NCI-H1105 treated with DMSO at 0.1 percent for 48 hours (cell line): ENCODE measurements around the gene ITFG1.
"Not testable (repeated sequence)": the region's sequence is repeated elsewhere in the genome, so short reads cannot be mapped to it uniquely, and the experiment has no call there.

Experiments used
- DNase-seq: peaks from one replicate; lab custom pipeline; 2025; lab: John Stamatoyannopoulos, UW

The ITFG1 gene

GRCh38 chr16:47413041-47413440 is 47.8 kb downstream of the ITFG1 start:
- DNase-seq: no peak

GRCh38 chr16:47408491-47408890 is 52.4 kb downstream of the ITFG1 start:
- DNase-seq: no peak

DNA sequence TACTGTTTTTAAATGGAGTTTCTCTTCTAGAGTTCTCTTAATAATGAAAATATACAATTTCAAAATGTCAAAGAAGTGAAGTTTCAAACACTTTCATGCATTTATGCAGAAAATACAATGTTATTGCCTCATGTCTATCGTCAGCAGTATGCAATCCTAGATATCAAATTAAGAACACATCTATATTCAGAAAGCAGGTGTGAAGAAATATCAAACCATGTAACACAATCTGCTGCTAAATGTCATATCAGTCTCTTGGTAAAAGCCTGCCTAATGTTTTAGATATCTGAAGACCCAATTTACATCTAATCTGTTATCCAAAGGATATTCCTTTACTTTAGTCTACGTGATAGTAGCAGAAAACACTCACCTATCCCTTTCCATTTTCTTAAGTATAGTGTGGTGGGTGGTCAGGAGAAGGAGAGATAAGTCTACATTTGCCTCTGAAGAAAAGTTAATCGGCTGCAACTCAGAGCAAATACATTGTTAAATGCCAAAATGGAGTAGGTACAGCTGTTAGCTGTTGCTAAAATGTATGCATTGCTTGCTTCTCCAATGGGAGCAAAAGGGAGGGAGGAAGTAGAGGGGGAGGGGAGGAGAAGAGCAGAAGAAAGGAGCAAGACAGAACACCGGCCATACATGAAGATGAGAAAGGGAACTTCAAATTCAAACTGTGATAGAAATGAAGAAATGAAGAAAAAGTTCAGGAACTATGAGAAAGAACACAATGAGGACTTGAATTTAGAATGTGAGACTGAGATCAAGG is 64.9 kb downstream of the ITFG1 start:
- DNase-seq: no peak

- no peak for DNase-seq
These were observed 68.8 kb downstream of the ITFG1 start for GRCh38 chr16:47392081-47392480.

DNA sequence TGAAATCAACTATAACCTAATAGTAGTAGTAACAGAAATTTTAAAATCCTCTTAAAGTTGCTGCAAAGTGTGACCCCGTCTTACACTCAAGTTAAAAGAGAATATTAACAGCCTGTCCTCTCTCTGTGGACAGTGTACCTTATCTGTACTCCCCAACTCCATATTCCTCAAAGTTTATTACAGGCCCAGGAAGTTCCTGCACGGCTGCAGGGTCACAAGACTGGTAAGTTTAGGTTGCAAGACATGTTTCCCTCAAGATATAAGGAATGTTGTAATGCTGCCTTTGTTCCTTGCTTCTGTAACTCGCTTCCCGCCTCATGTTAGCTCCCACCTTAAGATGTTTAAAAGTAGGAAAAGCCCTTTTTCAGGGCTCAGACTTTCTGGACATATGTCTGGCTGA is 72.2 kb downstream of the ITFG1 start:
- no peak for DNase-seq

GRCh38 chr16:47387026-47387734 is 73.7 kb downstream of the ITFG1 start:
- DNase-seq: no peak

DNA sequence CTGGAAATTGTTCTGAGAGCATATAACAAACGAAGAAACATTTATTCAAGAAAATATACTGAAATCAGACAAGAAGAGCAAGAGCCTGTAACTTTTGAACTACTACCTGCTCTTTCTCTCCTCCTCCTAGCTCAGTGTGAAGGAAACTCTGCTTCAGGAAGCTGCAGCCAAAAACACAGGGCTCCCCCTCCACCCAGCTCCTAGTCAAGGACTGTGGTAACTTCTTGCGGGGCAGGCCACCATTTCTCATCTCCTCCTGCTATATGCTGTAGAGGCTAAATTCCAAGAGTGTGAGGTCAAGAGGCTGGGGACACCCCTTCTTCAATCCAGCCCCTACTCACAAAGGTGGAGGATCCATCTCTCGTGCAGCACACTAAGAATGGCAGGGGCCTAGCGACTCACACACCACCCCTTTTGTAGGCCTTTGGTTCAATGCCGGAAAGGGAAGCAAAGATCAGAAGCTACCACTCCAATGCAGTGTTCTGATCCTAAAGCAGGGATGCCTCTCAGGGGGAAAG is 74.6 kb downstream of the ITFG1 start:
- DNase-seq: no peak

DNA sequence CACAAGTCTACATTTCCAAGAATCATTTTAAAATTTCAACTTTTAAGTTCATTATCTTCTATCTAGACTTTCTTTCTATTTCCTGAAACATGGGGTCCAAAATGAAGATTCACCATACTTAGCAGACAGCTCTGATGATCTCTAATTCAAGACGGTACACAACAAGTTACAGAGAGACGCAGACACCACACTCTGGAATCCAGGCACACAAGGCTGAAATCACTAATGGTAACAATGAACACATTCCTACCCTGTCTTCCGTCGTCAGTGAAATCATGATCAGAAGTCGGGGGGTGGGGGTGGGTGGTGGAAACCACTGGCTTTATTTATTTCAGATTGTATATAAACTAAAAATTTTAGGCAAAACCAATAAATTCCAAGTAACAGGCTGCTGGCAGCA is 78.5 kb downstream of the ITFG1 start:
- no peak for DNase-seq

GRCh38 chr16:47377154-47377553 is 83.7 kb downstream of the ITFG1 start:
- DNase-seq: no peak

DNA sequence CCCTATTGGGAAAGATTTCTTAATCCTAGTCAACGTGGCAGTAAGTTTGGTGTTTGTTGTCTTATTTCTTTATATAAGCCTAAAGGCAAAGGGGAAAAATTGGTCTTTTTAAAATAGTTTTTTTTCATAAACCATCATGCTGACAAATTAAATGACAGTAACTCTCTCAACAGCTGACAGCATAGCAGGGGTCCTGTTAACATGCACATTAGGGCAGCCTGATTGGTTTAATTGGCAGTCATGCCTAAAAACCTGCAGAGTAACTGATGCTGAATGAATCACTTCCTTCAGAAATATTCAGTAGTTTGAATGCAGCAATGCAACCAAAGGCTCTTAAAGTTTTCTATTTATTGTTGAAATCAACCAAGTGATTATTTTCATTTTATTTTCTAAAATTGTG is 85.4 kb downstream of the ITFG1 start:
- no peak for DNase-seq

- DNase-seq: no peak
These were observed 86.2 kb downstream of the ITFG1 start for GRCh38 chr16:47374629-47375028.

- no peak for DNase-seq
These were observed 89.4 kb downstream of the ITFG1 start for GRCh38 chr16:47371271-47372014.

- DNase-seq: no peak
These were observed 90.3 kb downstream of the ITFG1 start for GRCh38 chr16:47370536-47370935.

- DNase-seq: no peak
These were observed 94.6 kb downstream of the ITFG1 start for GRCh38 chr16:47366228-47366627.

- DNase-seq: no peak
These were observed 97.1 kb downstream of the ITFG1 start for GRCh38 chr16:47363761-47364160.

DNA sequence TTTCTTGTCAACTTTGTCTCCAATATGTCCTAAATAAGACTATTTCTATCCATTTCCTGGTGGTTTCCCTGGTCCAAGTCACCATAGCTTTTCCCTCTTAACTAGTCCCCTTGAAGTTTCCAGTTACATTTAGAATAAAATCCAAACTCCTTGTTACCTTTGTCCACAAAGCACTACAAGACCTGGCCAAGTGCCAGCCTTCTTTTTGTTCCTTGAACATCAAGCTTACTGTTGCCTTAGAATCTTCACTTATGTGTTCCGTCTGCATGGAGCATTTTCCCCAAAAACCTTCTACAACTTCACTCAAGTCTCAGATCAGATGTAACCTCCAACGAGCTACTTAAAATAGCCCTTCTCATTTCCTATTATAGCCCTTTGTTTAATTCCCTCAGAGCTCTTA is 101.4 kb downstream of the ITFG1 start:
- DNase-seq: no peak

DNA sequence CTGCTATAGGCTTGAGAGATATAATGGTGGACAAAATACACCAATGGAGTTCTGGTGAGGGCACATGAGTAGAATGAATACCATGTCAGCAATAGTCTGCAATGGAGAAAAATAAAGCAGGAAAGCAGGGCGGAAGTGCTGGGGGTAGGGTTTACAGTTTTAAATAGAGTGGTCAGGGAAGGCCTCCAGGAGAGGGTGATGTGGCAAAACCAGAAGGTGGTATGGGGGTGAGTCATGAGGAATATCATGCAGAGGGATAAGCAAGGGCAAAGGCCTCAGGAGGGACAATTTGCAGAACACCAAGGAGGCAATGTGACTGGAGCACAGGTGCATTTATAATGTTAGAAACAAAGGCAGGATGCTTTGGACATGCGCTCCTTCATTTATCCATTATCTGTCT is 102.0 kb downstream of the ITFG1 start:
- DNase-seq: no peak

DNA sequence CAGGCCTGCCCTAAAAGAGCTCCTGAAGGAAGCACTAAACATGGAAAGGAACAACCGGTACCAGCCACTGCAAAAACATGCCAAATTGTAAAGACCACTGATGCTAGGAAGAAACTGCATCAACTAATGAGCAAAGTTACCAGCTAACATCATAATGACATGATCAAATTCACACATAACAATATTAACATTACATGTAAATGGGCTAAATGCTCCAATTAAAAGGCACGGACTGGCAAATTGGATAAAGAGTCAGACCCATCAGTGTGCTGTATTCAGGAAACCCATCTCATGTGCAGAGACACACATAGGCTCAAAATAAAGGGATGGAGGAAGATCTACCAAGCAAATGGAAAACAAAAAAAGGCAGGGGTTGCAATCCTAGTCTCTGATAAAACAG is 111.8 kb downstream of the ITFG1 start:
- not testable (repeated sequence) for DNase-seq

- not testable (repeated sequence) for DNase-seq
These were observed 113.7 kb downstream of the ITFG1 start for GRCh38 chr16:47347021-47347696.

- DNase-seq: no peak
These were observed 118.8 kb downstream of the ITFG1 start for GRCh38 chr16:47342055-47342454.

GRCh38 chr16:47330562-47330961 is 130.3 kb downstream of the ITFG1 start:
- not testable (repeated sequence) for DNase-seq

DNA sequence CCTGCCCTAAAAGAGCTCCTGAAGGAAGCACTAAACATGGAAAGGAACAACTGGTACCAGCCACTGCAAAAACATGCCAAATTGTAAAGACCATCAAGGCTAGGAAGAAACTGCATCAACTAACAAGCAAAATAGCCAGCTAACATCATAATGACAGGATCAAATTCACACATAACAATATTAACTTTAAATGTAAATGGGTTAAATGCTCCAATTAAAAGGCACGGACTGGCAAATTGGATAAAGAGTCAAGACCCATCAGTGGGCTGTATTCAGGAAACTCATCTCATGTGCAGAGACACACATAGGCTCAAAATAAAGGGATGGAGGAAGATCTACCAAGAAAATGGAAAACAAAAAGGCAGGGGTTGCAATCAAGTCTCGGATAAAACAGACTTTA is 136.6 kb downstream of the ITFG1 start:
- DNase-seq: not testable (repeated sequence)
